HG03159 (cell line): ENCODE data around the gene BET1L.
A peak's percentile ranks its signal among the peaks of the same experiment; 100 is the strongest.

Source experiments
- ATAC-seq: cut with Tn5 transposase; IDR thresholded peaks from one replicate; pipeline ENCODE4 v1.9.1; 2021; ENCODE audit warnings: mild to moderate bottlenecking, moderate library complexity; ENCODE audit not compliant: unreplicated experiment

Gene BET1L

GRCh38 chr11:210803-211180, 3.6 kb upstream of the BET1L start:
- no peak for ATAC-seq

GRCh38 chr11:210122-210802, 3.1 kb upstream of the BET1L start:
- ATAC-seq: no peak

GRCh38 chr11:209275-210121, 2.3 kb upstream of the BET1L start:
- no peak for ATAC-seq

GRCh38 chr11:208917-209260, 1.7 kb upstream of the BET1L start:
- no peak for ATAC-seq

GRCh38 chr11:208181-208916, 1.1 kb upstream of the BET1L start:
- peak; percentile 38 for ATAC-seq

- no peak for ATAC-seq
Measured at GRCh38 chr11:207863-208180, 623 bp upstream of the BET1L start.

- peak; percentile 2 for ATAC-seq
Measured at GRCh38 chr11:206526-207207, 532 bp downstream of the BET1L start.

- no peak for ATAC-seq
Measured at GRCh38 chr11:206002-206384, 1.2 kb downstream of the BET1L start.

- no peak for ATAC-seq
Measured at GRCh38 chr11:205221-206001, 1.8 kb downstream of the BET1L start.

GRCh38 chr11:204587-205109, 2.6 kb downstream of the BET1L start:
- no peak for ATAC-seq

- ATAC-seq: no peak
Measured at GRCh38 chr11:203945-204586, 3.1 kb downstream of the BET1L start.

GRCh38 chr11:203056-203944, 3.9 kb downstream of the BET1L start:
- ATAC-seq: no peak

GRCh38 chr11:202490-202889, 4.7 kb downstream of the BET1L start:
- no peak for ATAC-seq

- ATAC-seq: no peak
Measured at GRCh38 chr11:201966-202365, 5.2 kb downstream of the BET1L start.

GRCh38 chr11:200224-201003, 6.8 kb downstream of the BET1L start:
- ATAC-seq: no peak

GRCh38 chr11:199782-200181, 7.4 kb downstream of the BET1L start:
- ATAC-seq: no peak

- ATAC-seq: no peak
Measured at GRCh38 chr11:199004-199581, 8.1 kb downstream of the BET1L start.
